Measurements from ENCODE around the gene DHX57.

Gene DHX57

DNA sequence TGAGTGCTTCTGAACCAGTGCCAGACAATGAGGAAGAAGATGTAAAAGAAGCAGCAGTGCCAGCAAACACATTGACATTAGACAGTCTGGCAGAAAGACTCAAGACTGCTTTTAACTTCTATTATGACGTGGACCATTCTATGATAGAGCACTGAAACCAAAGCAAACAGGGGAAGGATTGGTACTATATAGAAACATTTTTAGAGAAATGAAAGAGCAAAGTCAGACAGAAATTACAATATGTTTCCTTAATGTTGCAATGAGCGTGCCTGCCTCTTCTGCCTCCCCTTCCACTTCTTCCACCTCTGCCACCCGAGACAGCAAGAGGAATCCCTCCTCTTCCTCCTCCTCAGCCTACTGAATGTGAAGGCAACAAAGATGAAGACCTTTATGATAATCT lies 39.7 kb downstream of the DHX57 start:
- no peak for DNase-seq
- no peak for TF ChIP-seq EZH2phosphoT487 (IDR thresholded peaks at IDR 0.05; ENCODE audit: low read length)
- no peak for TF ChIP-seq EZH2 (optimal IDR thresholded peaks at IDR 0.05; ENCODE audit: low read depth, low read length)
- TF ChIP-seq, protein P1, sequence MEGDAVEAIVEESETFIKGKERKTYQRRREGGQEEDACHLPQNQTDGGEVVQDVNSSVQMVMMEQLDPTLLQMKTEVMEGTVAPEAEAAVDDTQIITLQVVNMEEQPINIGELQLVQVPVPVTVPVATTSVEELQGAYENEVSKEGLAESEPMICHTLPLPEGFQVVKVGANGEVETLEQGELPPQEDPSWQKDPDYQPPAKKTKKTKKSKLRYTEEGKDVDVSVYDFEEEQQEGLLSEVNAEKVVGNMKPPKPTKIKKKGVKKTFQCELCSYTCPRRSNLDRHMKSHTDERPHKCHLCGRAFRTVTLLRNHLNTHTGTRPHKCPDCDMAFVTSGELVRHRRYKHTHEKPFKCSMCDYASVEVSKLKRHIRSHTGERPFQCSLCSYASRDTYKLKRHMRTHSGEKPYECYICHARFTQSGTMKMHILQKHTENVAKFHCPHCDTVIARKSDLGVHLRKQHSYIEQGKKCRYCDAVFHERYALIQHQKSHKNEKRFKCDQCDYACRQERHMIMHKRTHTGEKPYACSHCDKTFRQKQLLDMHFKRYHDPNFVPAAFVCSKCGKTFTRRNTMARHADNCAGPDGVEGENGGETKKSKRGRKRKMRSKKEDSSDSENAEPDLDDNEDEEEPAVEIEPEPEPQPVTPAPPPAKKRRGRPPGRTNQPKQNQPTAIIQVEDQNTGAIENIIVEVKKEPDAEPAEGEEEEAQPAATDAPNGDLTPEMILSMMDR (IDR thresholded peaks at IDR 0.05; ENCODE audit: low read length), result no peak
- no peak overlapping the region for H2AFZ ChIP-seq (ENCODE audit: low read length)
- no peaks in the 10 kb centered on the region for H3K4me1 ChIP-seq (ENCODE audit: low read length)
- no peak overlapping the region for H3K4me2 ChIP-seq (ENCODE audit: low read depth, low read length)
- H3K79me2 ChIP-seq (ENCODE audit: low read length), result no peaks in the 10 kb centered on the region
- H3K27me3 ChIP-seq (replicated peaks; ENCODE audit: insufficient read depth, low read length), result no peaks in the 10 kb centered on the region
- H3K27ac ChIP-seq (ENCODE audit: low read length), result no peak overlapping the region
- H3K4me3 ChIP-seq (ENCODE audit: low read length), result no peak overlapping the region
- no peaks in the 10 kb centered on the region for H3K9me2 ChIP-seq (replicated peaks; ENCODE audit: insufficient read depth, low read length)
- H3K36me3 ChIP-seq (replicated peaks; ENCODE audit: insufficient read depth, low read length), result no peaks in the 10 kb centered on the region
- no peaks in the 10 kb centered on the region for H3F3A ChIP-seq (ENCODE audit: insufficient read depth, low read length)
- no peak overlapping the region for H3K9ac ChIP-seq (ENCODE audit: low read length)
- no peaks in the 10 kb centered on the region for H3K9me3 ChIP-seq (replicated peaks; ENCODE audit: insufficient read depth, low read length)
- H4K20me1 ChIP-seq (ENCODE audit: insufficient read depth, low read length), result no peaks in the 10 kb centered on the region

DNA sequence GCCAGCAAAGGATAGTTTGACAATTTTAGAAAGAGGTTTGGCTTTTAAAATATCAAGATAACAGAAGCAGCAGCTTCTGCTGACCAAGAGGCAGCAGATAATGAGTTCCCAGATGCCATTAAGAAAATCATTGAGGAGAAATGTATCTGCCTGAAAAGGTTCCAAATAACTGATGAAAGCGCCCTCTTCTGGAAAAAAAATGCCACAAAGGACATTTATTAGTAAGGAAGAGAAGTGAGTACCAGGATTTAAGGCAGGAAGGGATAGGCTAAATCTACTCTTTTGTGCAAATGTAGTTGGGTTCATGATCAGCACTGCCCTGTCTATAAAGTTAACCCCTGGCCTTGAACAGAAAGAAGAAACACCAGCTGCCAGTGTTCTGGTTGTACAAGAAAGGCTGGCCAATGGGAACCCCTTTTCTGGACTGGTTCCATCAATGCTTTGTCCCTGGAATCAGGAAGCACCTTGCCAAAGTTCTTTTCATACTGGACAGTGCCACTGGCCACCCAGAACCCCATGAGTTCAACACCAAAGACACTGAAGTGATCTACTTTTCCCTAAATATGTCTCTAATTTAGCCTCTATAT lies 40.6 kb downstream of the DHX57 start:
- H3K4me3 ChIP-seq (ENCODE audit: low read length), result no peak overlapping the region
- no peak overlapping the region for H3K27ac ChIP-seq (ENCODE audit: low read length)
- H3K79me2 ChIP-seq (ENCODE audit: low read length), result no peaks in the 10 kb centered on the region
- TF ChIP-seq EZH2 (optimal IDR thresholded peaks at IDR 0.05; ENCODE audit: low read depth, low read length), result no peak
- TF ChIP-seq, protein P1 (IDR thresholded peaks at IDR 0.05; ENCODE audit: low read length), result peak; percentile 49
- H3K4me1 ChIP-seq (ENCODE audit: low read length), result no peaks in the 10 kb centered on the region
- H3K36me3 ChIP-seq (replicated peaks; ENCODE audit: insufficient read depth, low read length), result no peaks in the 10 kb centered on the region
- no peak overlapping the region for H2AFZ ChIP-seq (ENCODE audit: low read length)
- H4K20me1 ChIP-seq (ENCODE audit: insufficient read depth, low read length), result no peaks in the 10 kb centered on the region
- H3K9ac ChIP-seq (ENCODE audit: low read length), result no peak overlapping the region
- H3K4me2 ChIP-seq (ENCODE audit: low read depth, low read length), result no peak overlapping the region
- H3K9me2 ChIP-seq (replicated peaks; ENCODE audit: insufficient read depth, low read length), result no peaks in the 10 kb centered on the region
- DNase-seq, result peak; percentile 34
- no peaks in the 10 kb centered on the region for H3K9me3 ChIP-seq (replicated peaks; ENCODE audit: insufficient read depth, low read length)
- H3F3A ChIP-seq (ENCODE audit: insufficient read depth, low read length), result no peaks in the 10 kb centered on the region
- H3K27me3 ChIP-seq (replicated peaks; ENCODE audit: insufficient read depth, low read length), result no peaks in the 10 kb centered on the region

DNA sequence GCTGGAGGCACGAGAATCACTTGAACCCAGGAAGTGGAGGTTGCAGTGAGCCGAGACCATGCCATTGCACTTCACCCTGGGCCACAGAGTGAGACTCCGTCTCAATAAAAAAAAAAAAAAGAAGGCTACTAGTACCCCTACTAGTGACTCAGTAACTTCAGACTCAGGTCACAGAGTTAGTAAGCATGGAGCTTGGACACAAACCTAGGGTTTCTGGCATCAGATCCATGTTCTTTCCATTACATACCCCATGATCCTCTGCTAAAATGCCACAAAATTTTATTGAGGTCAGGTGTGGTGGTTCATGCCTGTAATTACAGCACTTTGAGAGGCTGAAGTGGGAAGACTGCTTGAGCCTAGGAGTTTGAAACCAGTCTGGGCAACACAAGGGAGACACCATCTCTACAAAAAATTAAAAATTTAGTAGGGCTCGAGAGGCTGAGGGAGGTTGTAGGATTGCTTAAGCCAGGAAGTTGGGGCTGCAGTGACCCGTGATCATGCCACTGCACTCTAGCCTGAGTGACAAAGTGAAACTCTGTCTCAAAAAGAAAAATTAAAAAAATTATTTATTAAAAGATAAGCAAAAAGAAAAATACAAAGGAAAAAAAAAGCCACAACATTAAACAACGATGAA lies 45.1 kb downstream of the DHX57 start:
- H3K4me2 ChIP-seq (ENCODE audit: low read depth, low read length), result no peak overlapping the region
- no peaks in the 10 kb centered on the region for H3K79me2 ChIP-seq (ENCODE audit: low read length)
- DNase-seq, result no peak
- H3K27ac ChIP-seq (ENCODE audit: low read length), result no peak overlapping the region
- TF ChIP-seq, protein P1 (IDR thresholded peaks at IDR 0.05; ENCODE audit: low read length), result no peak
- TF ChIP-seq EZH2phosphoT487 (IDR thresholded peaks at IDR 0.05; ENCODE audit: low read length) (no peak), EZH2 (optimal IDR thresholded peaks at IDR 0.05; ENCODE audit: low read depth, low read length) (no peak)
- H4K20me1 ChIP-seq (ENCODE audit: insufficient read depth, low read length), result no peaks in the 10 kb centered on the region
- no peaks in the 10 kb centered on the region for H3K4me1 ChIP-seq (ENCODE audit: low read length)
- H3K4me3 ChIP-seq (ENCODE audit: low read length), result no peak overlapping the region
- no peaks in the 10 kb centered on the region for H3K36me3 ChIP-seq (replicated peaks; ENCODE audit: insufficient read depth, low read length)
- H2AFZ ChIP-seq (ENCODE audit: low read length), result no peak overlapping the region
- no peak overlapping the region for H3K9ac ChIP-seq (ENCODE audit: low read length)
- H3K9me3 ChIP-seq (replicated peaks; ENCODE audit: insufficient read depth, low read length), result no peaks in the 10 kb centered on the region
- H3K27me3 ChIP-seq (replicated peaks; ENCODE audit: insufficient read depth, low read length), result no peaks in the 10 kb centered on the region
- H3F3A ChIP-seq (ENCODE audit: insufficient read depth, low read length), result no peaks in the 10 kb centered on the region; the same call in 1 of the 2 replicates
- H3K9me2 ChIP-seq (replicated peaks; ENCODE audit: insufficient read depth, low read length), result no peaks in the 10 kb centered on the region

Measured in MM.1S (cell line).